ENCODE measurements around the gene OOSP1. TPM values are rescaled to one million over a fixed set of nuclear protein-coding genes. Genes with fewer than 3 reads are reported as not detected.

Gene OOSP1
- total RNA-seq, 1 donor from 2014 or later: not detected

DNA sequence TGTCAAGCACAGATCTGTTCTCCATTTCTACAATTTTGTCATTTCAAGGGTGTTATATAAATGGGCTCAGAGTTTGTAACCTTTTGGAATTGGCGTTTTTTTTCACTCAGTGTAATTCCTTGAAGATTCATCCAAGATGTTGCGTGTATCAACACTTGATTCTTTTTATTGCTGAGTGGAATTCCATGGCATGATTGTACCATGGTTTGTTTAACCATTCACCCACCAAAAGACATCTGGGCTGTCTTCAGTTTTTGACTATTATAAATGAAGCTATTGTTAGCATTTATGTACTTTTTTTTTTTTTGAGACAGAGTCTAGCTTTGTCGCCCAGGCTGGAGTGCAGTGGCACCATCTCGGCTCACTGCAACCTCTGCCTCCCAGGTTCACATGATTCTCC is 2.9 kb downstream of the OOSP1 start:
- no peaks in the 10 kb centered on the region for H3K9me3 ChIP-seq
- H3K4me3 ChIP-seq: no peak overlapping the region
- intact Hi-C loops (cut with DNase I): no loop called here
- no peaks in the 10 kb centered on the region for H3K4me1 ChIP-seq
- TF ChIP-seq, protein P1, sequence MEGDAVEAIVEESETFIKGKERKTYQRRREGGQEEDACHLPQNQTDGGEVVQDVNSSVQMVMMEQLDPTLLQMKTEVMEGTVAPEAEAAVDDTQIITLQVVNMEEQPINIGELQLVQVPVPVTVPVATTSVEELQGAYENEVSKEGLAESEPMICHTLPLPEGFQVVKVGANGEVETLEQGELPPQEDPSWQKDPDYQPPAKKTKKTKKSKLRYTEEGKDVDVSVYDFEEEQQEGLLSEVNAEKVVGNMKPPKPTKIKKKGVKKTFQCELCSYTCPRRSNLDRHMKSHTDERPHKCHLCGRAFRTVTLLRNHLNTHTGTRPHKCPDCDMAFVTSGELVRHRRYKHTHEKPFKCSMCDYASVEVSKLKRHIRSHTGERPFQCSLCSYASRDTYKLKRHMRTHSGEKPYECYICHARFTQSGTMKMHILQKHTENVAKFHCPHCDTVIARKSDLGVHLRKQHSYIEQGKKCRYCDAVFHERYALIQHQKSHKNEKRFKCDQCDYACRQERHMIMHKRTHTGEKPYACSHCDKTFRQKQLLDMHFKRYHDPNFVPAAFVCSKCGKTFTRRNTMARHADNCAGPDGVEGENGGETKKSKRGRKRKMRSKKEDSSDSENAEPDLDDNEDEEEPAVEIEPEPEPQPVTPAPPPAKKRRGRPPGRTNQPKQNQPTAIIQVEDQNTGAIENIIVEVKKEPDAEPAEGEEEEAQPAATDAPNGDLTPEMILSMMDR (IDR thresholded peaks at IDR 0.05): no peak
- TF ChIP-seq POLR2A (IDR thresholded peaks at IDR 0.05): no peak
- TF ChIP-seq POLR2AphosphoS5 (IDR thresholded peaks at IDR 0.05; ENCODE audit: insufficient read depth in 1 of 2, low read depth in 1 of 2): no peak
- no peaks in the 10 kb centered on the region for H3K27me3 ChIP-seq
- DNase-seq (ENCODE audit: extremely low spot score in 2 of 2): no peak
- no peaks in the 10 kb centered on the region for H3K36me3 ChIP-seq
- H3K27ac ChIP-seq: no peak overlapping the region

GRCh38 chr11:59943997-59944714 is 5.9 kb downstream of the OOSP1 start:
- no peaks in the 10 kb centered on the region for H3K27me3 ChIP-seq
- no peaks in the 10 kb centered on the region for H3K9me3 ChIP-seq
- no peak overlapping the region for H3K4me3 ChIP-seq
- intact Hi-C loops (cut with DNase I): no loop called here
- H3K27ac ChIP-seq: no peak overlapping the region
- DNase-seq (ENCODE audit: extremely low spot score in 2 of 2): no peak
- no peaks in the 10 kb centered on the region for H3K36me3 ChIP-seq
- no peaks in the 10 kb centered on the region for H3K4me1 ChIP-seq
- TF ChIP-seq POLR2AphosphoS5 (IDR thresholded peaks at IDR 0.05; ENCODE audit: insufficient read depth in 1 of 2, low read depth in 1 of 2) (no peak), POLR2A (IDR thresholded peaks at IDR 0.05) (no peak)
- TF ChIP-seq, protein P1 (IDR thresholded peaks at IDR 0.05): no peak

GRCh38 chr11:59944720-59945119 is 6.5 kb downstream of the OOSP1 start:
- TF ChIP-seq POLR2AphosphoS5 (IDR thresholded peaks at IDR 0.05; ENCODE audit: insufficient read depth in 1 of 2, low read depth in 1 of 2): no peak
- no peak for TF ChIP-seq POLR2A (IDR thresholded peaks at IDR 0.05)
- Histone ChIP-seq H3K36me3 (no peaks in the 10 kb centered on the region), H3K4me1 (no peaks in the 10 kb centered on the region), H3K27me3 (no peaks in the 10 kb centered on the region), H3K4me3 (no peak overlapping the region), H3K9me3 (no peaks in the 10 kb centered on the region), H3K27ac (no peak overlapping the region)
- intact Hi-C loops (cut with DNase I): no loop called here
- DNase-seq (ENCODE audit: extremely low spot score in 2 of 2): no peak

DNA sequence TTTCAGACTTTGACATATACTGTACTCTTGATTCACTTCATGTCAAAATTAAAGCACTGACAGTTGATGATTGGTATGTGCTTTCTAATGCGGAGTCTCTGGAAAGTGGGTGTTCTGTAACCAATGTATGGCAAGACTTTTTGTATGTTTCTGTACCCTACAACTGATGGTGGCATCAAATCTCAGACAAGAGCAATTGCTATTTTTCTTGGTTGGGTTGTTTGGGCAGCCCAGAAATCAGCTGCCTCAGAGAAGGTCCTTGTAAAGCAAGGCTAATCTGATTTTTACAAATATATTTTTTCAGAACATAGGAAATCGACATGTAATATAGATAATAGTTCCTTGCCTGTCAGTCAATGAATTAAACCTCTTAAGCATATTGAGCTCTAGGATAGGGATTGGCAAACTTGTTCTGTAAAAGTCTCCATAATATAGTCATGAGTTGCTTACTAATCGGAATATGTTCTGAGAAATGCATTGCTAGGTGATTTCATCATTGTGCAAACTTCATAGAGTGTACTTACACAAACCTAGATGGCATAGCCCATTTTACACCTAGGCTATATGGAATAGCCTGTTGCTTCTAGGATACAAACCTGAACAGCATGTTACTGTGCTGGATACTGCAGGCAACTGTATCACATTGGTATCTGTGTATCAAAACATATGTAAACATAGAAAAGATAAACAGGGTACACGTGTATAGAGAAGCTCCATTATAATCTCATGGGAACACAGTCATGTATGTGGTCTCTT is 15.4 kb downstream of the OOSP1 start:
- intact Hi-C loops (cut with DNase I): no loop called here
- no peak overlapping the region for H3K27ac ChIP-seq

DNA sequence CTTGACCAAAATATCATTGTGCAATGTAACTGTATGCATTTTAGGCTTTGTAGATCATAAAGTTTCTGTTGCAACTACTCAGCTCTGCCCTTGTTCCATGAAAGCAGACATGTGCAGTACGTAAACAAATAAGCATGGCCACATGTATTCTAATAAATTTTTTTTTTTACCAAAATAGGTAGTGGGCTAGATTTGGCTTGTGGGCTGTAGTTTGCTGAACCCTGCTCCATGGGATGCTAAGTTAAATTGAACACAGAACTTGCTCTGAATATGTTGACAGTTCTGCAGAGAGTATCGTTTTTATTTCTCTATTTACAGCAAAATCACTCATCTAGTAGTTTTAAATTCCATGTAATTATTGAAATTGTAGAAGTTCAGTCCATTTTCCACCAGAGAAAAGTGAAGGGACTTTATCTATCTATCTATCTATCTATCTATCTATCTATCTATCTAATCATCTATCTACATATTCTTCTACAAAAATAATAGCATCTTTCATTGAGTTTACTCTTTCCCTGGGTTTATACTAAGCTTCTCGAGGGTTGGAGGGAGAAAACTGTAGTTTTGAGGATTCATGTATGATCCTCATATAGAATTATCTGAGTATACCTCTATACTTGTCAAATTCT is 16.1 kb downstream of the OOSP1 start:
- Histone ChIP-seq H3K27ac (no peak overlapping the region), H3K4me3 (no peak overlapping the region), H3K36me3 (no peaks in the 10 kb centered on the region), H3K27me3 (no peaks in the 10 kb centered on the region), H3K9me3 (no peaks in the 10 kb centered on the region), H3K4me1 (no peaks in the 10 kb centered on the region)
- no peak for TF ChIP-seq POLR2A (IDR thresholded peaks at IDR 0.05)
- TF ChIP-seq POLR2AphosphoS5 (IDR thresholded peaks at IDR 0.05; ENCODE audit: insufficient read depth in 1 of 2, low read depth in 1 of 2): no peak
- TF ChIP-seq, protein P1 (IDR thresholded peaks at IDR 0.05): no peak
- intact Hi-C loops (cut with DNase I): no loop called here
- no peak for DNase-seq (ENCODE audit: extremely low spot score in 2 of 2)

More for the DNA sequence above, 15.4 kb downstream of the OOSP1 start:
- no peaks in the 10 kb centered on the region for H3K36me3 ChIP-seq
- no peak overlapping the region for H3K4me3 ChIP-seq
- H3K9me3 ChIP-seq: no peaks in the 10 kb centered on the region
- H3K4me1 ChIP-seq: no peaks in the 10 kb centered on the region
- DNase-seq (ENCODE audit: extremely low spot score in 2 of 2): no peak
- H3K27me3 ChIP-seq: no peaks in the 10 kb centered on the region
- TF ChIP-seq POLR2AphosphoS5 (IDR thresholded peaks at IDR 0.05; ENCODE audit: insufficient read depth in 1 of 2, low read depth in 1 of 2): no peak
- TF ChIP-seq, protein P1 (IDR thresholded peaks at IDR 0.05): no peak
- no peak for TF ChIP-seq POLR2A (IDR thresholded peaks at IDR 0.05)

Data from vagina (tissue), 2 donors.